HepG2 (cell line): ENCODE measurements around the gene FUCA2. TPM values are rescaled to one million over a fixed set of nuclear protein-coding genes. Genes with fewer than 3 reads are reported as not detected.
A peak's percentile ranks its signal among the peaks of the same experiment; 100 is the strongest.

Experiments
- ARID2 ChIP-seq: sonication (generic); formaldehyde crosslinking; IDR thresholded peaks from 2 replicates; pipeline ENCODE4 v1.8.1; 2022; ENCODE audit warnings: mild to moderate bottlenecking, missing genetic modification reagents, borderline replicate concordance
- ATF6 ChIP-seq: sonication (generic); formaldehyde crosslinking; conservative IDR thresholded peaks from 2 replicates; pipeline ENCODE4 v1.4.0; 2020; ENCODE audit warnings: missing genetic modification reagents
- BCL3 ChIP-seq: sonication (generic); formaldehyde crosslinking; IDR thresholded peaks from 2 replicates; pipeline ENCODE4 v1.5.1; 2020; ENCODE audit warnings: mild to moderate bottlenecking, missing genetic modification reagents, moderate library complexity
- GMEB1 ChIP-seq: sonication (generic); formaldehyde crosslinking; IDR thresholded peaks from 2 replicates; pipeline ENCODE4 v1.5.1; 2020; ENCODE audit warnings: missing genetic modification reagents, mild to moderate bottlenecking, borderline replicate concordance
- HDAC6 ChIP-seq: fragments of 200-600 bp; sonication (generic); IDR thresholded peaks from 2 replicates; pipeline ENCODE4 v1.7.0; 2017; ENCODE audit warnings: mild to moderate bottlenecking, antibody characterized with exemption, low read length, low read depth
- HES4 ChIP-seq: sonication (generic); formaldehyde crosslinking; IDR thresholded peaks from 2 replicates; pipeline ENCODE4 v1.9.0; 2021; ENCODE audit warnings: mild to moderate bottlenecking, missing genetic modification reagents, borderline replicate concordance
- JUN ChIP-seq: sonication (generic); formaldehyde crosslinking; IDR thresholded peaks from 2 replicates; pipeline ENCODE4 v1.4.0; 2020; ENCODE audit warnings: mild to moderate bottlenecking, missing genetic modification reagents
- KDM1A ChIP-seq: IDR thresholded peaks from 2 replicates; pipeline ENCODE4 v1.6.1; 2016; ENCODE audit warnings: missing compliant biosample characterization
- KDM6A ChIP-seq: IDR thresholded peaks from 2 replicates; pipeline ENCODE4 v1.6.1; 2016; ENCODE audit warnings: low read depth
- KLF6 ChIP-seq: IDR thresholded peaks from 2 replicates; pipeline ENCODE4 v1.8.0; 2016; ENCODE audit warnings: missing biosample characterization, missing genetic modification reagents
- MIXL1 ChIP-seq: IDR thresholded peaks from 2 replicates; pipeline ENCODE4 v1.6.1; 2016
- NRL ChIP-seq: sonication (generic); formaldehyde crosslinking; IDR thresholded peaks from 2 replicates; pipeline ENCODE4 v1.5.0; 2020; ENCODE audit warnings: missing genetic modification reagents, mild to moderate bottlenecking, moderate library complexity, borderline replicate concordance
- POGZ ChIP-seq: sonication (generic); formaldehyde crosslinking; IDR thresholded peaks from 2 replicates; pipeline ENCODE4 v1.4.0; 2020; ENCODE audit warnings: mild to moderate bottlenecking, missing genetic modification reagents
- SMAD1 ChIP-seq: sonication (generic); formaldehyde crosslinking; IDR thresholded peaks from 2 replicates; pipeline ENCODE4 v1.4.0; 2020; ENCODE audit warnings: missing genetic modification reagents, low read depth, mild to moderate bottlenecking, borderline replicate concordance
- TCF7 ChIP-seq: sonication (generic); IDR thresholded peaks from 2 replicates; pipeline ENCODE4 v1.6.1; 2016; ENCODE audit warnings: antibody characterized with exemption, low read depth
- TOE1 ChIP-seq: sonication (generic); formaldehyde crosslinking; IDR thresholded peaks from 2 replicates; pipeline ENCODE4 v1.4.0; 2020; ENCODE audit warnings: mild to moderate bottlenecking, missing genetic modification reagents
- ZHX2 ChIP-seq, 2 experiments: sonication (generic) in 1 of 2; formaldehyde crosslinking in 1 of 2; IDR thresholded peaks; 2 replicates each; pipeline versions ENCODE4 v1.6.1 to v1.9.0; 2014 to 2022; ENCODE audit warnings: antibody characterized with exemption in 1 of 2, borderline replicate concordance in 1 of 2, inconsistent platforms in 1 of 2, low read depth in 1 of 2, missing genetic modification reagents in 1 of 2
- ZNF101 ChIP-seq: sonication (generic); formaldehyde crosslinking; IDR thresholded peaks from 2 replicates; pipeline ENCODE4 v1.4.0; 2020; ENCODE audit warnings: mild to moderate bottlenecking, low read depth, missing genetic modification reagents, borderline replicate concordance
- ZNF678 ChIP-seq: sonication (generic); formaldehyde crosslinking; IDR thresholded peaks from 2 replicates; pipeline ENCODE4 v1.4.0; 2020; ENCODE audit warnings: mild to moderate bottlenecking, missing genetic modification reagents
- polyA plus RNA-seq, 8 experiments: library from polyadenylated mRNA; depleted of rRNA in 3 of 8; stranded (reverse) in 7 of 8; unstranded in 1 of 8; fragments of >200 nt; fragmentation: Illumina TruSeq in 4 of 8; extraction: Trizol in 4 of 8; gene quantifications; 2 replicates each; pipeline versions ENCODE4 v1.2.1 to v1.2.3, GENCODE V29; 2011 to 2016; ENCODE audit warnings: low read depth in 4 of 8, missing spikeins in 1 of 8, mixed read lengths in 1 of 8; ENCODE audit not compliant: insufficient read depth in 1 of 8
- total RNA-seq, 5 experiments: library from RNA; depleted of rRNA; stranded (reverse); fragments of >200 nt; fragmentation: Illumina TruSeq; extraction: Trizol; gene quantifications; 2 replicates each; pipeline ENCODE4 v1.2.3, GENCODE V29; 2016; ENCODE audit warnings: low read depth in 1 of 5

Gene FUCA2
- total and polyA plus RNA-seq, 2 of the 13 experiments (the other 11 are each of a cell fraction or from before 2014, with no cell fraction given), result 87.4 to 144 TPM

GRCh38 chr6:143535189-143535614 lies 23.7 kb upstream of the FUCA2 start (continued):
- no peak for TF ChIP-seq ATF6 (CRISPR knock-in tag)
- TF ChIP-seq MIXL1, result 0 out of 2 replicates have a peak, but pooled peaks have one; percentile 37
- TF ChIP-seq BCL3, result no peak
- no peak for TF ChIP-seq NRL (CRISPR knock-in tag)
- TF ChIP-seq ZNF101 (CRISPR knock-in tag), result no peak
- no peak for TF ChIP-seq JUN (CRISPR knock-in tag)
- no peak for TF ChIP-seq ARID2 (CRISPR knock-in tag)
- no peak for TF ChIP-seq SMAD1 (CRISPR knock-in tag)
- no peak for TF ChIP-seq ZNF678 (CRISPR knock-in tag)
- no peak for TF ChIP-seq TOE1 (CRISPR knock-in tag)
- TF ChIP-seq ZHX2 (IDR thresholded peaks at IDR 0.05; ENCODE audit: low read depth), result no peak
- TF ChIP-seq ZHX2 (CRISPR knock-in tag; IDR thresholded peaks at IDR 0.05; ENCODE audit: borderline replicate concordance), result no peak
- TF ChIP-seq KDM6A (CRISPR knock-in tag), result peak; percentile 42; the same call in 1 of the 2 replicates
- no peak for TF ChIP-seq GMEB1 (CRISPR knock-in tag)
- no peak for TF ChIP-seq HES4 (CRISPR knock-in tag)
- peak; percentile 32; the same call in 1 of the 2 replicates for TF ChIP-seq TCF7
- no peak for TF ChIP-seq HDAC6
- no peak for TF ChIP-seq POGZ (CRISPR knock-in tag)
- TF ChIP-seq KLF6 (CRISPR knock-in tag), result no peak
- TF ChIP-seq KDM1A (CRISPR knock-in tag), result no peak
